Measurements from ENCODE around the gene TPP1.

Gene TPP1

DNA sequence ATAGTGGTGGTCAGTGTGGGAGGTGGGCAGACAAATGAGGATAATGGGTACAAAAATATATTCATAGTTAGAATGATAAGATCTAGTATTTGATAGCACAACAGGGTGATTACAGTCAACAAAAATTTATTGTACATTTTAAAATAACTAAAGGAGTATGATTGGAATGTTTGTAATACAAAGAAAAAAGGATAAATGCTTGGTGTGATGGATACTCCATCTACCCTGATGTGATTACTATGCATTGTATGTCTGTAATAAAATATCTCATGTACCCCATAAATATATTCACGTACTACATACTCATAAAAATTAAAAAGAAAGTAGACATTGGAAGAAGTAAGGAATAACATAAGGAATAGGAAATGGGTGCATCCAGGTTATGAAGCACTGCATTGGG lies 31.2 kb downstream of the TPP1 start:
- no peaks in the 10 kb centered on the region for H4K20me1 ChIP-seq (ENCODE audit: insufficient read depth)
- no peak overlapping the region for H2AFZ ChIP-seq (ENCODE audit: low read depth)
- TF ChIP-seq, protein P1, sequence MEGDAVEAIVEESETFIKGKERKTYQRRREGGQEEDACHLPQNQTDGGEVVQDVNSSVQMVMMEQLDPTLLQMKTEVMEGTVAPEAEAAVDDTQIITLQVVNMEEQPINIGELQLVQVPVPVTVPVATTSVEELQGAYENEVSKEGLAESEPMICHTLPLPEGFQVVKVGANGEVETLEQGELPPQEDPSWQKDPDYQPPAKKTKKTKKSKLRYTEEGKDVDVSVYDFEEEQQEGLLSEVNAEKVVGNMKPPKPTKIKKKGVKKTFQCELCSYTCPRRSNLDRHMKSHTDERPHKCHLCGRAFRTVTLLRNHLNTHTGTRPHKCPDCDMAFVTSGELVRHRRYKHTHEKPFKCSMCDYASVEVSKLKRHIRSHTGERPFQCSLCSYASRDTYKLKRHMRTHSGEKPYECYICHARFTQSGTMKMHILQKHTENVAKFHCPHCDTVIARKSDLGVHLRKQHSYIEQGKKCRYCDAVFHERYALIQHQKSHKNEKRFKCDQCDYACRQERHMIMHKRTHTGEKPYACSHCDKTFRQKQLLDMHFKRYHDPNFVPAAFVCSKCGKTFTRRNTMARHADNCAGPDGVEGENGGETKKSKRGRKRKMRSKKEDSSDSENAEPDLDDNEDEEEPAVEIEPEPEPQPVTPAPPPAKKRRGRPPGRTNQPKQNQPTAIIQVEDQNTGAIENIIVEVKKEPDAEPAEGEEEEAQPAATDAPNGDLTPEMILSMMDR (conservative IDR thresholded peaks at IDR 0.05; ENCODE audit: low read depth, low read length): no peak
- H3K27me3 ChIP-seq (ENCODE audit: insufficient read depth, low read depth): no peaks in the 10 kb centered on the region
- H3K4me2 ChIP-seq: no peak overlapping the region
- no peak overlapping the region for H3K27ac ChIP-seq
- no peaks in the 10 kb centered on the region for H3K79me2 ChIP-seq (ENCODE audit: insufficient read depth, low read depth)
- no peaks in the 10 kb centered on the region for H3K36me3 ChIP-seq (ENCODE audit: insufficient read depth)
- no peaks in the 10 kb centered on the region for H3K4me1 ChIP-seq (ENCODE audit: low read depth, poor library complexity, severe bottlenecking)
- no peak overlapping the region for H3K4me3 ChIP-seq (IDR thresholded peaks at IDR 0.05; ENCODE audit: insufficient read depth, low read depth, low read length)
- no peak overlapping the region for H3K9ac ChIP-seq

DNA sequence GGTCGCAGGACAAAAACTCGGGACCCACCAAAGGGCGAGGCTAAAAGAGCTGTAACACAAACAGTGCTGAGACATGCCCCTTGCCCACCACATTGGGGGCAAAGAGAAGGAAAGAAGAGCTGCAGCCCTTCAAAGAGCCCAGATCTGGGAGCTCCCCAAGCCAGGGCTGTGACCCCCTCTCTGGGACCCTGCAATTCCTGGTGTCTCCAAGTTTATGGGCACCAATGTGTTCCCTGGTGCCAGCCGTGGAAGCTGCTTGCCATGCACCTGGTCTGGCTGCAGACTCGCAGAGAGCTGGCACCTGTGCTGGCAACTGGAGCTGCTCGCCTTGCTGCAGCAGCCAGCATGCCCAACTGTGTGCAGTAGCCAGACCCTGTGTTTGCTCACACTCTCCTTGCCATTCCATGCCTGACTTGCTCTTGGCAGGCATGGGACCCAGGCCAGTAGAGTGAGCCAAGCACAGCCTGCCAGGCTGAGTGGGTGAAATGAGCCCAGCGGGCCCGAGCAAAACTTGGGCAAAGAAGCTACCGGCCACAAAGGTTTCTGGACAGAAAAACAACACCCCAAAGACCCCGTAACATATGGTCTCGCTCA lies 31.8 kb downstream of the TPP1 start:
- no peaks in the 10 kb centered on the region for H3K27me3 ChIP-seq (ENCODE audit: insufficient read depth, low read depth)
- no peak overlapping the region for H2AFZ ChIP-seq (ENCODE audit: low read depth)
- H4K20me1 ChIP-seq (ENCODE audit: insufficient read depth): no peaks in the 10 kb centered on the region
- H3K79me2 ChIP-seq (ENCODE audit: insufficient read depth, low read depth): no peaks in the 10 kb centered on the region
- H3K36me3 ChIP-seq (ENCODE audit: insufficient read depth): no peaks in the 10 kb centered on the region
- H3K4me3 ChIP-seq (IDR thresholded peaks at IDR 0.05; ENCODE audit: insufficient read depth, low read depth, low read length): no peak overlapping the region
- TF ChIP-seq, protein P1 (conservative IDR thresholded peaks at IDR 0.05; ENCODE audit: low read depth, low read length): no peak
- H3K9ac ChIP-seq: no peak overlapping the region
- no peak overlapping the region for H3K4me2 ChIP-seq
- no peaks in the 10 kb centered on the region for H3K4me1 ChIP-seq (ENCODE audit: low read depth, poor library complexity, severe bottlenecking)
- H3K27ac ChIP-seq: no peak overlapping the region

DNA sequence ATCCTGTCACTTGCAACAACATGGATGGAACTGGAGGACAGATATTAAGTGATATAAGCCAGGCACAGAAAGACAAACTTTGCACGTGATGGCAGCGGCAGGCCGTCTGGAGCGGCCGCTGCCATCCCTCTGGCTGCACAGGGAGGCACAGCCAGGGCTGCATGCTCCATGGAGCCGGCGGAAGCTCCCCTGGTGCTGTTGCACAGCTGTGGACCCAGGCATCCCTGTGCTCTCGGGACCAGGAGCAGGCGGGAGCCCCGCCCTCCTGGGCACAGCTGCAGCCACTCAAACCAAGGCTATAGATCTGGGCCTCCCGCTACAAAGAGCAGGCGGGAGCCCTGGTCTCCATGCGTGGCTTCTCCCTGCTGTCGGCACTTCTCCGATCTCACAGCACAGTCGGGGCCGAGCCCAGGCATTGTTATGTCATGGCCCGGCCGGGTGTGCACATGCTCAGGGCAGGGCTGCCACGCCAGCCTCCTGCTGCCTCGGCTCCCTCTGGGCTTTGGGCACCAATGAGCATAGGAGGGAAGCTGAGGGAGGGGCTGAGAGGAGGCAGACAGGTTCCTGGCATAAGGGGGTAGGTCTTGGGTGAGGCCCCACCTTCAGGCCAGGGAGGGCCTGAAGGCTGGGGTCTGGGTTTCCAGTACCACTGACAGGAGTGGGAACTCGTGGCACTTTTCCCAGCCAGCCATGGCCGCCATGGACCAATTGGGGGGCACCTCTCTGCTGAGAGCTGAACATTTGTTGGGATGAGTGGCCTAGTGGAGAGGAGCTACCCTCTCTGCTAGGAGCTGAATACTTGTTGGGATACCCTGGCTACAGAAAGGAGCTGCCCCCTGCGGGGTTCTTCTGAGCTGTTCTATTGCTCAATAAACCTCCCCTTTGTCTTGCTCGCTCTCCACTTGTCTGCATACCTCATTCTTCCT lies 32.5 kb downstream of the TPP1 start:
- Histone ChIP-seq H4K20me1 (ENCODE audit: insufficient read depth) (no peaks in the 10 kb centered on the region), H3K4me2 (no peak overlapping the region), H2AFZ (ENCODE audit: low read depth) (no peak overlapping the region), H3K9ac (no peak overlapping the region), H3K4me1 (ENCODE audit: low read depth, poor library complexity, severe bottlenecking) (no peaks in the 10 kb centered on the region), H3K27me3 (ENCODE audit: insufficient read depth, low read depth) (no peaks in the 10 kb centered on the region), H3K4me3 (IDR thresholded peaks at IDR 0.05; ENCODE audit: insufficient read depth, low read depth, low read length) (no peak overlapping the region), H3K79me2 (ENCODE audit: insufficient read depth, low read depth) (no peaks in the 10 kb centered on the region), H3K27ac (no peak overlapping the region), H3K36me3 (ENCODE audit: insufficient read depth) (no peaks in the 10 kb centered on the region)
- TF ChIP-seq, protein P1 (conservative IDR thresholded peaks at IDR 0.05; ENCODE audit: low read depth, low read length): no peak

DNA sequence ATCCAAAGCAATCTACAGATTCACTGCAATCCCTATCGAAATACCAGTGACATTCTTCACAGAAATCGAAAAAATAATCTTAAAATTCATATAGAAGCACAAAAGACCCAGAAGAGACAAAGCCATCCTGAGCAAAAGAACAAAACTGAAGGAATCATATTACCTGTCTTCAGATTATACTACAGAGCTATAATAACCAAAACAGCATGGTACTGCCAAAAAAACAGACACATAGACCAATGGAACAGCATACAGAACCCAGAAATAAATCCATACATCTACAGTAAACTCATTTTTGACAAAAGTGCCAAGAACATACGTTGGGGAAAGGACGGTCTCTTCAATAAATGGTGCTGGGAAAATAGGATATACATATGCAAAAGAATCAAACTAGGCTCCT lies 34.7 kb downstream of the TPP1 start:
- Histone ChIP-seq H3K36me3 (ENCODE audit: insufficient read depth) (no peaks in the 10 kb centered on the region), H3K27ac (no peak overlapping the region), H2AFZ (ENCODE audit: low read depth) (no peak overlapping the region), H4K20me1 (ENCODE audit: insufficient read depth) (no peaks in the 10 kb centered on the region), H3K27me3 (ENCODE audit: insufficient read depth, low read depth) (no peaks in the 10 kb centered on the region), H3K4me1 (ENCODE audit: low read depth, poor library complexity, severe bottlenecking) (no peaks in the 10 kb centered on the region), H3K79me2 (ENCODE audit: insufficient read depth, low read depth) (no peaks in the 10 kb centered on the region), H3K4me3 (IDR thresholded peaks at IDR 0.05; ENCODE audit: insufficient read depth, low read depth, low read length) (no peak overlapping the region), H3K9ac (no peak overlapping the region), H3K4me2 (no peak overlapping the region)
- TF ChIP-seq, protein P1 (conservative IDR thresholded peaks at IDR 0.05; ENCODE audit: low read depth, low read length): no peak
